Body of pancreas (tissue), 4 donors: ENCODE measurements around the gene DNAI2. TPM values are rescaled to one million over a fixed set of nuclear protein-coding genes. Genes with fewer than 3 reads are reported as not detected.
A peak's percentile ranks its signal among the peaks of the same experiment; 100 is the strongest.

Experiments
- ATAC-seq: fragments of 150-250 bp; one replicate; pipeline ENCODE4 v1.9.1; 2016
- DNase-seq, 4 donors: peaks; one replicate each; pipeline ENCODE4 v3.0.0-alpha.2; 2019
- H3K27ac ChIP-seq, 4 donors: fragments of 200-600 bp; sonication (generic); 1 replicate in 3 of 4; 2 replicates in 1 of 4; pipeline versions ENCODE4 v1.5.1 to v1.6.1; 2016 to 2019; ENCODE audit warnings: mild to moderate bottlenecking in 1 of 4, mixed read lengths in 1 of 4, moderate library complexity in 1 of 4
- H3K27me3 ChIP-seq, 2 donors: fragments of 200-600 bp; sonication (generic); one replicate each; pipeline ENCODE4 v1.6.0; 2016; ENCODE audit warnings: mild to moderate bottlenecking in 1 of 2
- H3K36me3 ChIP-seq, 2 donors: fragments of 200-600 bp; sonication (generic); replicated peaks in 1 of 2; 2 replicates each; pipeline ENCODE4 v1.5.1; 2016; ENCODE audit warnings: low read depth in 2 of 2; ENCODE audit not compliant: insufficient read depth in 1 of 2
- H3K4me1 ChIP-seq: fragments of 200-600 bp; sonication (generic); one replicate; pipeline ENCODE4 v1.6.0; 2016
- H3K4me3 ChIP-seq, 2 donors: fragments of 200-600 bp; sonication (generic); 1 replicate in 1 of 2; 2 replicates in 1 of 2; pipeline ENCODE4 v1.5.1; 2016 to 2019
- H3K9me3 ChIP-seq, 3 donors: fragments of 200-600 bp; sonication (generic); 1 replicate in 2 of 3; 2 replicates in 1 of 3; pipeline ENCODE4 v1.5.1; 2016
- POLR2A ChIP-seq, 3 donors: fragments of 450-650 bp; IDR thresholded peaks; one replicate each; pipeline ENCODE4 v1.6.1; 2016; ENCODE audit warnings: antibody characterized with exemption in 3 of 3, mild to moderate bottlenecking in 2 of 3
- WGBS, 2 donors: methylation state at CpG; one replicate each; pipeline ENCODE4 v1.1.5; 2017; 5-methylcytosine and 5-hydroxymethylcytosine counted together
- intact Hi-C: fragments of 100-400 bp; cut with DNase I; formaldehyde crosslinking; loops from one replicate; pipeline ENCODE4 v1.15.1; 2023
- total RNA-seq, 2 donors: library from RNA; depleted of rRNA; stranded (reverse); fragments of >200 nt; gene quantifications; one replicate each; pipeline ENCODE4 v1.1.0, GENCODE V29; 2016
- TF ChIP-seq, protein P1 (sequence below), 7 experiments: fragments of 450-650 bp in 4 of 7; fragments of 200-600 bp in 3 of 7; sonication (generic) in 3 of 7; IDR thresholded peaks; one replicate each; pipeline ENCODE4 v1.5.1; 2016 to 2019; ENCODE audit warnings: antibody characterized with exemption in 7 of 7

The DNAI2 gene
- total RNA-seq, 2 donors from 2014 or later, result not detected

DNA sequence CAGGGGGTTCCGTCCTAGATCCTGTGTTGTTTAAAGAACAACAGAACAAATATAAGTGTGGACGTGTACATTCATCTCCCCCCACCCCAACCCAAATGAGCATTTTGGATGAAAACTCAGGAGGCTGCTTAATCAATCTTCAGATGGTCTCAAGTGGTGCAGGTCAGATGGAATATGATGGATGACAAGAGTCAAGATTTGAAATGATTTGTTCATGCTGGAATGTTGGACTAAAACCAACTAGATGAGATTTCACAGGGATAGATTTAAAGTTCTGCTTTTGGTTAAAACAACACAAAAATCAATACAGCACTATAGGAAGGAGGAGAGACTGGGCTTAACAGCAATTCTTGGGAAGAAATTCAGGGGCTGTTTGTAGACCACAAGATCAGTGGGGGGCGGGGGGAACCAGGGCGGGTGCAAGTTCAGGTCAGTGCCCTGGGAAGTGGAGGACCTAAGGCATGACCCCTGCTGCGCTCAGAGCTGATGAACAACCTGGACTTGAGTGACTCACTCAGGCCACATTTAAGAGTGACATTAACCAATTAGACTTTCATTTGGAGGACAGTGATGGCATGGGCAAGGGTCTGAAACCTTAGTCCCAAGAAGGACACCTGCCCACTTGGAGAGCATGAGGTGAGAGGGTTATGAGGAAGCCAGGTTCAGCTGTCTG, 45.6 kb upstream of the DNAI2 start:
- H3K36me3 ChIP-seq, result no peaks in the 10 kb centered on the region
- DNase-seq, result no peak
- TF ChIP-seq, protein P1, sequence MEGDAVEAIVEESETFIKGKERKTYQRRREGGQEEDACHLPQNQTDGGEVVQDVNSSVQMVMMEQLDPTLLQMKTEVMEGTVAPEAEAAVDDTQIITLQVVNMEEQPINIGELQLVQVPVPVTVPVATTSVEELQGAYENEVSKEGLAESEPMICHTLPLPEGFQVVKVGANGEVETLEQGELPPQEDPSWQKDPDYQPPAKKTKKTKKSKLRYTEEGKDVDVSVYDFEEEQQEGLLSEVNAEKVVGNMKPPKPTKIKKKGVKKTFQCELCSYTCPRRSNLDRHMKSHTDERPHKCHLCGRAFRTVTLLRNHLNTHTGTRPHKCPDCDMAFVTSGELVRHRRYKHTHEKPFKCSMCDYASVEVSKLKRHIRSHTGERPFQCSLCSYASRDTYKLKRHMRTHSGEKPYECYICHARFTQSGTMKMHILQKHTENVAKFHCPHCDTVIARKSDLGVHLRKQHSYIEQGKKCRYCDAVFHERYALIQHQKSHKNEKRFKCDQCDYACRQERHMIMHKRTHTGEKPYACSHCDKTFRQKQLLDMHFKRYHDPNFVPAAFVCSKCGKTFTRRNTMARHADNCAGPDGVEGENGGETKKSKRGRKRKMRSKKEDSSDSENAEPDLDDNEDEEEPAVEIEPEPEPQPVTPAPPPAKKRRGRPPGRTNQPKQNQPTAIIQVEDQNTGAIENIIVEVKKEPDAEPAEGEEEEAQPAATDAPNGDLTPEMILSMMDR (IDR thresholded peaks at IDR 0.05), result no peak
- no peak for TF ChIP-seq POLR2A (IDR thresholded peaks at IDR 0.05)

DNA sequence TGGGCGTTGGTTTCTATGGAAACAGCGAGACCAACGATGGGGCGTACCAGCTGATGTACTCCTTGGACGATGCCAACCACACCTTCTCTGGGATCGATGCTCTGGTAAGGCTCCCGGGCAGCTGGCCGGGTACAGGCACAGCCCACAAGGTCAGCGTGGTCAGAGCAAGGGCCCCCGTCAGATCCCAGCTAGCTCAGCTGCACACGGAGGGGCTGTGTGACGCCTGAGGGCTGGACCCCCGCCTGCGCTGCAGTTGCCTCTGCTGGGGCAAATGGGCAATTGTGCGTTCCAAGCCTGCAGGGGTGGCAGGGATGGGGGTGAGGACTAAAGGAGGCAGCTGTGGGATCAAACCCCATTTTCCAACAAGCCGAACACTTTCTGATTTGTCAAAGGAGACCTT, 43.1 kb upstream of the DNAI2 start:
- 88 to 98% methylated on average over 7 to 16 of the region's 16 CpGs for WGBS, 2 donors
- DNase-seq (no peak), ATAC-seq (no peak)
- TF ChIP-seq, protein P1 (IDR thresholded peaks at IDR 0.05), result no peak
- TF ChIP-seq POLR2A (IDR thresholded peaks at IDR 0.05), result no peak
- Histone ChIP-seq H3K27me3 (no peaks in the 10 kb centered on the region), H3K9me3 (no peaks in the 10 kb centered on the region), H3K36me3 (no peaks in the 10 kb centered on the region), H3K4me1 (peaks cover 34% of the 10 kb centered on the region), H3K27ac (peak overlapping the region in 2 of 4 donors; percentile 71 to 84), H3K4me3 (no peak overlapping the region)
- intact Hi-C loops, result no loop called here

More for the DNA sequence above, 45.6 kb upstream of the DNAI2 start:
- no peak overlapping the region for H3K27ac ChIP-seq
- no peak for ATAC-seq
- intact Hi-C loops, result no loop called here
- H3K4me3 ChIP-seq, result no peak overlapping the region
- peaks cover 24% of the 10 kb centered on the region for H3K4me1 ChIP-seq
- 76% methylated on average over 5 of the region's 5 CpGs for WGBS, 2 donors
- H3K27me3 ChIP-seq, result no peaks in the 10 kb centered on the region
- H3K9me3 ChIP-seq, result no peaks in the 10 kb centered on the region

- H3K27me3 ChIP-seq, result no peaks in the 10 kb centered on the region
- peaks cover 34% of the 10 kb centered on the region for H3K4me1 ChIP-seq
- H3K36me3 ChIP-seq, result no peaks in the 10 kb centered on the region
- H3K4me3 ChIP-seq, result no peak overlapping the region
- peak; percentile 77 to 83 (median 80) for DNase-seq
- intact Hi-C loops, result no loop called here
- peak overlapping the region; percentile 64 to 84 (median 73) for H3K27ac ChIP-seq
- TF ChIP-seq, protein P1 (IDR thresholded peaks at IDR 0.05), result no peak
- TF ChIP-seq POLR2A (IDR thresholded peaks at IDR 0.05), result no peak
- 59 to 70% methylated on average over 5 to 17 of the region's 17 CpGs for WGBS, 2 donors
- peak; percentile 87 for ATAC-seq
- no peaks in the 10 kb centered on the region for H3K9me3 ChIP-seq
These were observed 41.8 kb upstream of the DNAI2 start for GRCh38 chr17:74231928-74232907.

DNA sequence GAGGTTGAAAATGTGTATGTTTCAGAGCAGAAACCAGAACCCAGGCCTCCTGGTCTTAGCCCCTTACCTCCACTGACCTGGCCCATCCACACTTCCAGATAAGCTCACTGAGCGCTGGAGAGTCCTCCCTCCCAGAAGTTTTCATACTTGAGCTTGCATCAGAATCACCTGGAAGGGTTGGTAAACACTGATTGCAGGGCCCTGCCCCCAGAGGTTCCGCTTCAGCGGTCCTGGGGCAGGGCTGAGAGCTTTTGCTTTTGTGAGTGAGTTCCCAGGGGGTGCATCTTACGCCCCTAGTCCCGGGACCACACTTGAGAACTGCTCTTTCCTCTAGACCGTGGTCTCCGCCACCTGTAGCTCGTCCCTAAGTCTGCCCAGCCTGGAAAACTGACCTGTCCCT, 40.1 kb upstream of the DNAI2 start:
- Histone ChIP-seq H3K27me3 (no peaks in the 10 kb centered on the region), H3K4me3 (no peak overlapping the region), H3K36me3 (no peaks in the 10 kb centered on the region), H3K27ac (no peak overlapping the region), H3K9me3 (no peaks in the 10 kb centered on the region), H3K4me1 (peaks cover 34% of the 10 kb centered on the region)
- intact Hi-C loops, result no loop called here
- TF ChIP-seq POLR2A (IDR thresholded peaks at IDR 0.05), result no peak
- 68 to 79% methylated on average over 7 to 8 of the region's 8 CpGs for WGBS, 2 donors
- ATAC-seq (no peak), DNase-seq (peak in 2 of 4 donors; percentile 34 to 39)

- Histone ChIP-seq H3K27me3 (no peaks in the 10 kb centered on the region), H3K36me3 (no peaks in the 10 kb centered on the region), H3K4me3 (no peak overlapping the region), H3K4me1 (peaks cover 34% of the 10 kb centered on the region), H3K27ac (peak overlapping the region in 1 of 4 donors; percentile 54), H3K9me3 (no peaks in the 10 kb centered on the region)
- no peak for TF ChIP-seq POLR2A (IDR thresholded peaks at IDR 0.05)
- TF ChIP-seq, protein P1 (IDR thresholded peaks at IDR 0.05), result no peak
- intact Hi-C loops, result no loop called here
- WGBS, 2 donors, result 72 to 93% methylated on average over 1 of the region's 1 CpG
- DNase-seq (no peak), ATAC-seq (no peak)
These were observed 39.5 kb upstream of the DNAI2 start for GRCh38 chr17:74234486-74234885.
